A549 (cell line): ENCODE measurements around the gene RAB21. TPM values are rescaled to one million over a fixed set of nuclear protein-coding genes. Genes with fewer than 3 reads are reported as not detected.

Experiments used
- ATAC-seq, 2 experiments: fragments of 200-7000 bp in 1 of 2; fragments of >200 bp in 1 of 2; cut with Nextera tagmentation in 1 of 2; cut with Tn5 transposase in 1 of 2; 3 replicates each; pipeline versions ENCODE4 v1.8.0 to v1.9.1; 2018 to 2020; ENCODE audit warnings: mild to moderate bottlenecking in 1 of 2, moderate library complexity in 1 of 2
- CTCF ChIA-PET: fragments of 300-600 bp; sonication (Branson Sonifier 250); formaldehyde crosslinking; extraction: SDS; loops from one replicate; lab custom pipeline; 2021; ENCODE audit warnings: antibody characterized with exemption, inconsistent platforms; lab: Yijun Ruan, JAX
- POLR2A ChIA-PET: fragments of 350-600 bp; formaldehyde crosslinking; extraction: SDS; loops from one replicate; lab custom pipeline; 2021; ENCODE audit warnings: antibody characterized with exemption, inconsistent platforms; lab: Yijun Ruan, JAX
- DNase-seq, 2 experiments: peaks; one replicate each; pipeline versions ENCODE4 v3.0.0 to v3.0.0-alpha.2; 2011 to 2016; ENCODE audit warnings: low read depth in 1 of 2, low spot score in 1 of 2
- FAIRE-seq: peaks from 2 replicates; lab custom pipeline; 2011; peaks lifted over from hg19 to GRCh38; lab: Jason Lieb, UNC
- H3K27ac ChIP-seq, 2 experiments: fragments of >200 bp; sonication (Bioruptor Twin); formaldehyde crosslinking; 3 replicates each; pipeline ENCODE4 v1.5.1; 2016 to 2017
- H3K4me1 ChIP-seq: fragments of >200 bp; sonication (Bioruptor Twin); formaldehyde crosslinking; 3 replicates; pipeline ENCODE4 v1.6.1; 2016
- H3K4me2 ChIP-seq: fragments of >200 bp; sonication (Bioruptor Twin); formaldehyde crosslinking; 3 replicates; pipeline ENCODE4 v1.6.1; 2016
- H3K4me3 ChIP-seq: fragments of >200 bp; sonication (Bioruptor Twin); formaldehyde crosslinking; 3 replicates; pipeline ENCODE4 v1.5.1; 2016
- H3K9me3 ChIP-seq: fragments of >200 bp; sonication (Bioruptor Twin); formaldehyde crosslinking; 3 replicates; pipeline ENCODE4 v1.6.1; 2016
- BCL3 ChIP-seq: fragments of >200 bp; sonication (Bioruptor Twin); formaldehyde crosslinking; IDR thresholded peaks from 3 replicates; pipeline ENCODE4 v1.6.1; 2016
- CHD4 ChIP-seq: fragments of 200-600 bp; sonication (generic); IDR thresholded peaks from 2 replicates; pipeline ENCODE4 v1.6.1; 2016; ENCODE audit warnings: antibody characterized with exemption, mild to moderate bottlenecking, borderline replicate concordance
- CTCF ChIP-seq: fragments of >200 bp; sonication (Bioruptor Twin); formaldehyde crosslinking; IDR thresholded peaks from 3 replicates; pipeline ENCODE4 v1.5.1; 2016
- EHF ChIP-seq: fragments of 250-450 bp; sonication (Bioruptor Pico); IDR thresholded peaks from 2 replicates; pipeline ENCODE4 v1.5.0; 2020; ENCODE audit warnings: mild to moderate bottlenecking
- ELK1 ChIP-seq: fragments of 150-350 bp; IDR thresholded peaks from 2 replicates; pipeline ENCODE4 v1.6.1; 2014; ENCODE audit warnings: low read depth, mild to moderate bottlenecking, low read length
- FOSB ChIP-seq: fragments of 250-450 bp; sonication (Bioruptor Pico); IDR thresholded peaks from 2 replicates; pipeline ENCODE4 v1.5.0; 2020; ENCODE audit warnings: mild to moderate bottlenecking, moderate library complexity
- FOXS1 ChIP-seq: fragments of 250-450 bp; sonication (Bioruptor Pico); IDR thresholded peaks from 2 replicates; pipeline ENCODE4 v1.5.0; 2020; ENCODE audit warnings: mild to moderate bottlenecking, moderate library complexity
- GATA3 ChIP-seq: IDR thresholded peaks from 2 replicates; pipeline ENCODE4 v1.6.1; 2012; ENCODE audit warnings: borderline replicate concordance
- HOXB13 ChIP-seq: fragments of 250-450 bp; sonication (Bioruptor Pico); IDR thresholded peaks from 2 replicates; pipeline ENCODE4 v1.5.0; 2020; ENCODE audit warnings: low read depth, mild to moderate bottlenecking, moderate library complexity
- HOXB5 ChIP-seq: fragments of 250-450 bp; sonication (Bioruptor Pico); IDR thresholded peaks from 2 replicates; pipeline ENCODE4 v1.5.0; 2020; ENCODE audit warnings: mild to moderate bottlenecking, moderate library complexity
- KDM1A ChIP-seq: fragments of 200-600 bp; sonication (generic); IDR thresholded peaks from 2 replicates; pipeline ENCODE4 v1.6.1; 2016; ENCODE audit warnings: low read depth, mild to moderate bottlenecking
- NFE2L2 ChIP-seq: fragments of 150-350 bp; conservative IDR thresholded peaks from 2 replicates; pipeline ENCODE4 v1.6.1; 2014; ENCODE audit warnings: low read length
- NPAS2 ChIP-seq: fragments of 250-450 bp; sonication (Bioruptor Pico); IDR thresholded peaks from 2 replicates; pipeline ENCODE4 v1.8.0; 2022; ENCODE audit warnings: mild to moderate bottlenecking, moderate library complexity, borderline replicate concordance
- POLR2AphosphoS2 ChIP-seq: conservative IDR thresholded peaks from 2 replicates; pipeline ENCODE4 v1.6.1; 2012; ENCODE audit warnings: low read length, improper control_type of control experiment, inconsistent platforms
- RARB ChIP-seq: fragments of 250-450 bp; sonication (Bioruptor Pico); IDR thresholded peaks from 2 replicates; pipeline ENCODE4 v1.8.0; 2021; ENCODE audit warnings: mild to moderate bottlenecking, moderate library complexity
- SMC3 ChIP-seq: fragments of >200 bp; sonication (Bioruptor Twin); formaldehyde crosslinking; IDR thresholded peaks from 3 replicates; pipeline ENCODE4 v1.6.1; 2018; ENCODE audit warnings: inconsistent platforms
- SREBF2 ChIP-seq: fragments of 450-650 bp; IDR thresholded peaks from 2 replicates; pipeline ENCODE4 v1.6.1; 2014; ENCODE audit warnings: mild to moderate bottlenecking, moderate library complexity
- TP53 ChIP-seq: fragments of 250-450 bp; sonication (Bioruptor Pico); IDR thresholded peaks from 2 replicates; pipeline ENCODE4 v1.5.0; 2021; ENCODE audit warnings: mild to moderate bottlenecking, moderate library complexity
- ZC3H11A ChIP-seq: fragments of 450-650 bp; IDR thresholded peaks from 2 replicates; pipeline ENCODE4 v1.6.1; 2014; ENCODE audit warnings: antibody characterized with exemption, mild to moderate bottlenecking
- ZSCAN20 ChIP-seq: fragments of 250-450 bp; sonication (Bioruptor Pico); IDR thresholded peaks from 2 replicates; pipeline ENCODE4 v1.8.0; 2022; ENCODE audit warnings: mild to moderate bottlenecking, moderate library complexity
- WGBS: methylation state at CpG from one replicate; pipeline ENCODE4 v1.1.6; 2017; ENCODE audit errors: missing lambda C conversion rate; 5-methylcytosine and 5-hydroxymethylcytosine counted together
- polyA plus RNA-seq, 4 experiments: library from polyadenylated mRNA; depleted of rRNA in 3 of 4; stranded (reverse); fragments of >200 nt; fragmentation: RNase III in 1 of 4; extraction: RNeasy Plus Mini Kit Qiagen cat#74134 plus additional on column Dnase treatment in 1 of 4; gene quantifications; 2 replicates in 3 of 4; 3 replicates in 1 of 4; pipeline ENCODE4 v1.2.3, GENCODE V29; 2011 to 2017
- TF ChIP-seq, protein P1 (sequence below): fragments of >200 bp; sonication (Bioruptor Twin); formaldehyde crosslinking; IDR thresholded peaks from 2 replicates; pipeline ENCODE4 v1.6.1; 2016

The RAB21 gene
- polyA plus RNA-seq, 2 of the 4 experiments (the other 2 are of a cell fraction): 33.1 to 33.3 TPM

DNA sequence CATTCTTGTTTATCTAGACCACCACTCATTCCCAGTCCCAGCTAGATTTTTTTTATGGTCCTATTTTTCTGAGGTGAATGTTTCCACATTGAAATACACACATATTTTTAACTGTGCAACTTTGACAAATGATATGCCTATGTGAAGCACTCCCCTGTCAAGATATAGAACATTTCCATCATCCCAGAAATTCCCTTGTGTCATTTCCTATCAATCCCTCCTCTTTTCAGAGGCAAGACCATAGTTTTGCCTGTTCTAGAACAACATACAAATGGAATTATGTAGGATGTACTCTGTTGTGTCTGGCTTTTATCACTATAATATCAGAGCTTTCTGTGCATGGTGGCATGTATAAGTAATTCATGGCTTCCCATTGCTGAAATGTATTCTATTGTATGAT lies 36.1 kb upstream of the RAB21 start:
- no peak overlapping the region for H3K4me3 ChIP-seq

DNA sequence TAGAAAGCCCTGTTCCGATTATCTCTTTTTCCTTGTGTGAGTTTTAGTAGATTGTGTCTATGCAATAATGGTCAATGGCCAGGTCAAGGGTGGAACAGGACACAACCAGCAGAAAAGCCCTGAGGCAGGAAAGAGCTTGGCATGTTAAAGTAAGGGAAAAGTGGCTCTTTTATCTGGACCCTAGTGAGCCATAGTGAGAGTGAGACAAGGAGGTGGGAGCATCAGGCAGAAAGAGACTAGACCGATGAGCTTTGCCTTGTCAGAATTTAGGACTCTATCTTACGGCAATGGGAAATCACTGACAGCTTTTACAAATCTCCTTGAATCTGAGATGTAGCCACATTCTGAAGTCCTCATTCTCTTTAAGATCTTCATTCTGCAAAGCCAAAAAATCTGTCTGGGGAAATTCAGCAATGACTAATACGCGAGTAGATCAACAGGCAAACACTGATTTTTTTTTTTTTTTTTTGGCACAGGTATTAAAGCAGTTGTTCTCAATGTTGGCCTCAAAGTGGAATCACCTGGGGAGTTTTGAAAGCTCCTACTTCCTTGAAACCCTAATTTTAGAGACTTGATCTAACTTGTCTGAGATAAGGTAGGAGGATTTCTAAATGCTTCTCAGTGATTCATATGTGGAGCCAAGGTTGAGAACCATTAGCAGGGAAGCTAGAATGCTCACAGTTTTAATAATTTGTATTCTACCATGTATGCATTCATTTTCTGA lies 34.9 kb upstream of the RAB21 start:
- FAIRE-seq (no peak), DNase-seq (no peak), ATAC-seq (no peak)
- no peak overlapping the region for H3K27ac ChIP-seq
- H3K4me1 ChIP-seq: no peaks in the 10 kb centered on the region
- ChIA-PET CTCF (interaction anchor here (1.2 to 1.3 kb wide), 2 partner anchors 8 to 27 kb away, joined by 3 to 5 read pairs; no protein-coding TSS in a partner anchor), POLR2A (no interaction called here)
- H3K9me3 ChIP-seq: no peaks in the 10 kb centered on the region; the same call in 2 of the 3 replicates
- TF ChIP-seq ELK1: no peak
- TF ChIP-seq RARB (CRISPR knock-in tag): no peak
- no peak for TF ChIP-seq HOXB5
- TF ChIP-seq TP53 (CRISPR knock-in tag): no peak
- no peak for TF ChIP-seq SMC3
- TF ChIP-seq NFE2L2: no peak
- TF ChIP-seq EHF (CRISPR knock-in tag): no peak
- no peak for TF ChIP-seq CTCF
- no peak for TF ChIP-seq ZSCAN20 (CRISPR knock-in tag)
- no peak for TF ChIP-seq POLR2AphosphoS2
- TF ChIP-seq ZC3H11A: no peak
- TF ChIP-seq CHD4: no peak
- H3K4me2 ChIP-seq: no peak overlapping the region
- WGBS: 82% methylated on average over 5 of the region's 5 CpGs
- no peak overlapping the region for H3K4me3 ChIP-seq

More for the DNA sequence above, 36.1 kb upstream of the RAB21 start:
- Histone ChIP-seq H3K9me3 (peaks cover 8% of the 10 kb centered on the region), H3K27ac (no peak overlapping the region), H3K4me2 (no peak overlapping the region), H3K4me1 (no peaks in the 10 kb centered on the region)
- ChIA-PET POLR2A (no interaction called here), CTCF (interaction anchor here (1.5 kb wide), 1 partner anchor 32 kb away, joined by 8 read pairs; the partner anchor contains the start of gene TMEM19)
- FAIRE-seq: no peak
- TF ChIP-seq HOXB13 (CRISPR knock-in tag) (no peak), CTCF (no peak), BCL3 (no peak), NFE2L2 (no peak), FOSB (CRISPR knock-in tag) (no peak), GATA3 (no peak), KDM1A (no peak), HOXB5 (no peak), FOXS1 (no peak), SMC3 (no peak), NPAS2 (CRISPR knock-in tag) (no peak), SREBF2 (no peak)
- TF ChIP-seq, protein P1, sequence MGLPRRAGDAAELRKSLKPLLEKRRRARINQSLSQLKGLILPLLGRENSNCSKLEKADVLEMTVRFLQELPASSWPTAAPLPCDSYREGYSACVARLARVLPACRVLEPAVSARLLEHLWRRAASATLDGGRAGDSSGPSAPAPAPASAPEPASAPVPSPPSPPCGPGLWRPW: no peak
- DNase-seq: no peak
- no peak for ATAC-seq
